ENCODE measurements around the gene ALDOC. TPM values are rescaled to one million over a fixed set of nuclear protein-coding genes. Genes with fewer than 3 reads are reported as not detected.
A peak's percentile ranks its signal among the peaks of the same experiment; 100 is the strongest.

Gene ALDOC
- total and polyA plus RNA-seq, 2 of the 13 experiments (the other 11 are each of a cell fraction or from before 2014, with no cell fraction given): 15.4 to 60.9 TPM

DNA sequence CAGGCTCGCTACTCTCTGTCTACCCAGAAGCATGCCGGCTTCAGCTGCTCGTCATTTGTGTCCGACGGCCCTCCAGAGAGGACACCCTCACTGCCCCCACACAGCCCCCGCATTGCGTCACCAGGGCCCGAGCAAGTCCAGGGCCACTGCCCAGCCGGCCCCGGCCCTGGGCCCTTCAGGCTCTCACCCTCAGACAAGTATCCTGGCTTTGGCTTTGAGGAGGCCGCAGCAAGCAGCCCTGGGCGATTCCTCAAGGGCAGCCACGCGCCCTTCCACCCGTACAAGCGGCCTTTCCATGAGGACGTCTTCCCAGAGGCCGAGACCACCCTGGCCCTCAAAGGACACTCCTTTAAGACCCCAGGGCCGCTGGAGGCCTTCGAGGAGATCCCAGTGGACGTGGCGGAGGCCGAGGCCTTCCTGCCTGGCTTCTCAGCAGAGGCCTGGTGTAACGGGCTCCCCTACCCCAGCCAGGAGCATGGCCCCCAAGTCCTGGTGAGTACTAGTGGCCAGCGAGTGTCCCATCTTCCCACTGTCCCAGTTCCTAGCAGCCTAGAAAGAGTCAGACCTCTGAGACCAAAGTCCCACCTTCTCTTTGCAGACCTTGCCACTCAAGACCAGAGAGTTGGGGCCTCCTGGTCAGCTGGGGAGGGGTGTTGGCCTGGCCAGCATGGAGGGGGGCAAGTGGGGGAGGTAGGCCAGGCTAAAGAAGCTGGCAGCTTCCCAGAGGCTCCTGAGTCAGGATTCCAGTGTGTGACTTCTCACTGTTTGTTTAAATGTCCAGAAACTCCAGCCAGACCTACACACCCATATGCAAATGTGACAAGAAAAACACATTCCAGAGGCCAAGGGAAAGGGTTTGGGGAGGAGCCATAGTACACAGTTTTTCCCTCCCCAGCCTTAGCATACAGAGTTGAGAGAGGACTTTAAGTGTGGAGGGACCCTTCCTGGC is 51.9 kb downstream of the ALDOC start (continued):
- TF ChIP-seq PCBP1 (IDR thresholded peaks at IDR 0.05; ENCODE audit: borderline replicate concordance, low read depth, low read length): no peak
- TF ChIP-seq FOXK1 (CRISPR knock-in tag; IDR thresholded peaks at IDR 0.05; ENCODE audit: borderline replicate concordance, low read depth): no peak
- TF ChIP-seq TEAD2 (CRISPR knock-in tag; IDR thresholded peaks at IDR 0.05): no peak
- no peak for TF ChIP-seq RAD51 (IDR thresholded peaks at IDR 0.05; ENCODE audit: borderline replicate concordance)
- no peak for TF ChIP-seq ZKSCAN5 (CRISPR knock-in tag; IDR thresholded peaks at IDR 0.05)
- TF ChIP-seq ZNF572 (CRISPR knock-in tag; IDR thresholded peaks at IDR 0.05): no peak
- no peak for TF ChIP-seq YEATS4 (CRISPR knock-in tag; IDR thresholded peaks at IDR 0.05; ENCODE audit: borderline replicate concordance)
- TF ChIP-seq ZNF446 (CRISPR knock-in tag; IDR thresholded peaks at IDR 0.05): no peak
- 0 out of 2 replicates have a peak, but pooled peaks have one; percentile 23 for TF ChIP-seq ZNF777 (CRISPR knock-in tag; IDR thresholded peaks at IDR 0.05)
- TF ChIP-seq ZNF569 (CRISPR knock-in tag; IDR thresholded peaks at IDR 0.05; ENCODE audit: borderline replicate concordance): no peak
- no peak for TF ChIP-seq ZSCAN21 (CRISPR knock-in tag; IDR thresholded peaks at IDR 0.05; ENCODE audit: borderline replicate concordance)
- TF ChIP-seq, protein P1, sequence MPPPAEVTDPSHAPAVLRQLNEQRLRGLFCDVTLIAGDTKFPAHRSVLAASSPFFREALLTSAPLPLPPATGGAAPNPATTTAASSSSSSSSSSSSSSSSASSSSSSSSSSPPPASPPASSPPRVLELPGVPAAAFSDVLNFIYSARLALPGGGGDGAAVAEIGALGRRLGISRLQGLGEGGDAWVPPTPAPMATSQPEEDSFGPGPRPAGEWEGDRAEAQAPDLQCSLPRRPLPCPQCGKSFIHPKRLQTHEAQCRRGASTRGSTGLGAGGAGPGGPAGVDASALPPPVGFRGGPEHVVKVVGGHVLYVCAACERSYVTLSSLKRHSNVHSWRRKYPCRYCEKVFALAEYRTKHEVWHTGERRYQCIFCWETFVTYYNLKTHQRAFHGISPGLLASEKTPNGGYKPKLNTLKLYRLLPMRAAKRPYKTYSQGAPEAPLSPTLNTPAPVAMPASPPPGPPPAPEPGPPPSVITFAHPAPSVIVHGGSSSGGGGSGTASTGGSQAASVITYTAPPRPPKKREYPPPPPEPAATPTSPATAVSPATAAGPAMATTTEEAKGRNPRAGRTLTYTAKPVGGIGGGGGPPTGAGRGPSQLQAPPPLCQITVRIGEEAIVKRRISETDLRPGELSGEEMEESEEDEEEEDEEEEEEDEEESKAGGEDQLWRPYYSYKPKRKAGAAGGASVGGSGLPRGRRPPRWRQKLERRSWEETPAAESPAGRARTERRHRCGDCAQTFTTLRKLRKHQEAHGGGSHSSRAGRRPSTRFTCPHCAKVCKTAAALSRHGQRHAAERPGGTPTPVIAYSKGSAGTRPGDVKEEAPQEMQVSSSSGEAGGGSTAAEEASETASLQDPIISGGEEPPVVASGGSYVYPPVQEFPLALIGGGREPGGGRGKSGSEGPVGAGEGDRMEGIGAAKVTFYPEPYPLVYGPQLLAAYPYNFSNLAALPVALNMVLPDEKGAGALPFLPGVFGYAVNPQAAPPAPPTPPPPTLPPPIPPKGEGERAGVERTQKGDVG (CRISPR knock-in tag; IDR thresholded peaks at IDR 0.05; ENCODE audit: borderline replicate concordance): no peak
- no peak for TF ChIP-seq ADNP (CRISPR knock-in tag; IDR thresholded peaks at IDR 0.05)
- TF ChIP-seq, protein P2, sequence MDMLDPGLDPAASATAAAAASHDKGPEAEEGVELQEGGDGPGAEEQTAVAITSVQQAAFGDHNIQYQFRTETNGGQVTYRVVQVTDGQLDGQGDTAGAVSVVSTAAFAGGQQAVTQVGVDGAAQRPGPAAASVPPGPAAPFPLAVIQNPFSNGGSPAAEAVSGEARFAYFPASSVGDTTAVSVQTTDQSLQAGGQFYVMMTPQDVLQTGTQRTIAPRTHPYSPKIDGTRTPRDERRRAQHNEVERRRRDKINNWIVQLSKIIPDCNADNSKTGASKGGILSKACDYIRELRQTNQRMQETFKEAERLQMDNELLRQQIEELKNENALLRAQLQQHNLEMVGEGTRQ (IDR thresholded peaks at IDR 0.05; ENCODE audit: low read depth, low read length): no peak
- TF ChIP-seq, protein P2 (CRISPR knock-in tag; IDR thresholded peaks at IDR 0.05; ENCODE audit: borderline replicate concordance): no peak
- no peak for TF ChIP-seq ZNF652 (CRISPR knock-in tag; IDR thresholded peaks at IDR 0.05; ENCODE audit: borderline replicate concordance, low read depth)
- no peak for TF ChIP-seq ZNF124 (CRISPR knock-in tag; IDR thresholded peaks at IDR 0.05)
- TF ChIP-seq ZNF143 (CRISPR knock-in tag; IDR thresholded peaks at IDR 0.05): no peak
- TF ChIP-seq, protein P3, sequence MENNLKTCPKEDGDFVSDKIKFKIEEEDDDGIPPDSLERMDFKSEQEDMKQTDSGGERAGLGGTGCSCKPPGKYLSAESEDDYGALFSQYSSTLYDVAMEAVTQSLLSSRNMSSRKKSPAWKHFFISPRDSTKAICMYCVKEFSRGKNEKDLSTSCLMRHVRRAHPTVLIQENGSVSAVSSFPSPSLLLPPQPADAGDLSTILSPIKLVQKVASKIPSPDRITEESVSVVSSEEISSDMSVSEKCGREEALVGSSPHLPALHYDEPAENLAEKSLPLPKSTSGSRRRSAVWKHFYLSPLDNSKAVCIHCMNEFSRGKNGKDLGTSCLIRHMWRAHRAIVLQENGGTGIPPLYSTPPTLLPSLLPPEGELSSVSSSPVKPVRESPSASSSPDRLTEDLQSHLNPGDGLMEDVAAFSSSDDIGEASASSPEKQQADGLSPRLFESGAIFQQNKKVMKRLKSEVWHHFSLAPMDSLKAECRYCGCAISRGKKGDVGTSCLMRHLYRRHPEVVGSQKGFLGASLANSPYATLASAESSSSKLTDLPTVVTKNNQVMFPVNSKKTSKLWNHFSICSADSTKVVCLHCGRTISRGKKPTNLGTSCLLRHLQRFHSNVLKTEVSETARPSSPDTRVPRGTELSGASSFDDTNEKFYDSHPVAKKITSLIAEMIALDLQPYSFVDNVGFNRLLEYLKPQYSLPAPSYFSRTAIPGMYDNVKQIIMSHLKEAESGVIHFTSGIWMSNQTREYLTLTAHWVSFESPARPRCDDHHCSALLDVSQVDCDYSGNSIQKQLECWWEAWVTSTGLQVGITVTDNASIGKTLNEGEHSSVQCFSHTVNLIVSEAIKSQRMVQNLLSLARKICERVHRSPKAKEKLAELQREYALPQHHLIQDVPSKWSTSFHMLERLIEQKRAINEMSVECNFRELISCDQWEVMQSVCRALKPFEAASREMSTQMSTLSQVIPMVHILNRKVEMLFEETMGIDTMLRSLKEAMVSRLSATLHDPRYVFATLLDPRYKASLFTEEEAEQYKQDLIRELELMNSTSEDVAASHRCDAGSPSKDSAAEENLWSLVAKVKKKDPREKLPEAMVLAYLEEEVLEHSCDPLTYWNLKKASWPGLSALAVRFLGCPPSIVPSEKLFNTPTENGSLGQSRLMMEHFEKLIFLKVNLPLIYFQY (CRISPR knock-in tag; IDR thresholded peaks at IDR 0.05; ENCODE audit: borderline replicate concordance): no peak
- TF ChIP-seq ZNF746 (CRISPR knock-in tag; IDR thresholded peaks at IDR 0.05): no peak
